GM18519 (cell line): ENCODE results near the gene YARS1.

Experiments used
- ATAC-seq: cut with Tn5 transposase; IDR thresholded peaks from one replicate; pipeline ENCODE4 v1.9.1; 2021; ENCODE audit warnings: mild to moderate bottlenecking, moderate library complexity; ENCODE audit not compliant: unreplicated experiment, low FRiP score

Gene YARS1

GRCh38 chr1:32766328-32766972 is 50.7 kb downstream of the YARS1 start:
- ATAC-seq, result no peak

- no peak for ATAC-seq
Measured at GRCh38 chr1:32765570-32766327, 51.4 kb downstream of the YARS1 start.

GRCh38 chr1:32764826-32765569 is 52.2 kb downstream of the YARS1 start:
- ATAC-seq, result no peak

- no peak for ATAC-seq
Measured at GRCh38 chr1:32763221-32763620, 53.9 kb downstream of the YARS1 start.

- no peak for ATAC-seq
Measured at GRCh38 chr1:32761936-32762335, 55.2 kb downstream of the YARS1 start.

- no peak for ATAC-seq
Measured at GRCh38 chr1:32761253-32761877, 55.8 kb downstream of the YARS1 start.

- ATAC-seq, result no peak
Measured at GRCh38 chr1:32759997-32760623, 57.0 kb downstream of the YARS1 start.

GRCh38 chr1:32759521-32759981 is 57.6 kb downstream of the YARS1 start:
- no peak for ATAC-seq

- ATAC-seq, result no peak
Measured at GRCh38 chr1:32758795-32759430, 58.2 kb downstream of the YARS1 start.

GRCh38 chr1:32758177-32758794 is 58.9 kb downstream of the YARS1 start:
- ATAC-seq, result no peak

GRCh38 chr1:32757213-32757895 is 59.8 kb downstream of the YARS1 start:
- no peak for ATAC-seq

GRCh38 chr1:32755810-32756159 is 61.4 kb downstream of the YARS1 start:
- no peak for ATAC-seq

GRCh38 chr1:32755098-32755809 is 61.9 kb downstream of the YARS1 start:
- ATAC-seq, result no peak

GRCh38 chr1:32754317-32755097 is 62.7 kb downstream of the YARS1 start:
- ATAC-seq, result no peak

GRCh38 chr1:32753532-32754316 is 63.4 kb downstream of the YARS1 start:
- ATAC-seq, result no peak

- no peak for ATAC-seq
Measured at GRCh38 chr1:32749771-32750170, 67.4 kb downstream of the YARS1 start.

GRCh38 chr1:32749332-32749731 is 67.8 kb downstream of the YARS1 start:
- no peak for ATAC-seq
